Heart left ventricle (tissue), 16 donors: ENCODE results near the gene B3GAT1. TPM values are rescaled to one million over a fixed set of nuclear protein-coding genes. Genes with fewer than 3 reads are reported as not detected.

Experiments used
- ATAC-seq, 4 donors: fragments of 200-7000 bp; cut with Tn5 transposase; one replicate each; pipeline ENCODE4 v1.9.1; 2020 to 2022; ENCODE audit warnings: moderate library complexity in 4 of 4, mild to moderate bottlenecking in 3 of 4, moderate number of reproducible peaks in 1 of 4
- DNase-seq, 5 donors: peaks; one replicate each; pipeline ENCODE4 v3.0.0-alpha.2; 2020
- H3K27ac ChIP-seq, 12 donors: fragments of 200-600 bp; sonication (generic) in 4 of 12; one replicate each; pipeline versions ENCODE4 v1.5.0 to v1.8.0; 2016 to 2022; ENCODE audit warnings: mild to moderate bottlenecking in 2 of 12
- H3K27me3 ChIP-seq, 9 donors: fragments of 200-600 bp; sonication (generic) in 2 of 9; one replicate each; pipeline versions ENCODE4 v1.5.1 to v1.8.0; 2016 to 2022; ENCODE audit warnings: mild to moderate bottlenecking in 3 of 9
- H3K36me3 ChIP-seq, 9 donors: fragments of 200-600 bp; sonication (generic) in 2 of 9; one replicate each; pipeline versions ENCODE4 v1.5.0 to v1.8.0; 2018 to 2022; ENCODE audit warnings: mild to moderate bottlenecking in 2 of 9
- H3K4me1 ChIP-seq, 12 donors: fragments of 200-600 bp; sonication (generic) in 4 of 12; one replicate each; pipeline versions ENCODE4 v1.5.0 to v1.8.0; 2016 to 2022; ENCODE audit warnings: mild to moderate bottlenecking in 3 of 12
- H3K4me3 ChIP-seq, 12 donors: fragments of 200-600 bp; sonication (generic) in 4 of 12; one replicate each; pipeline versions ENCODE4 v1.5.0 to v1.8.0; 2017 to 2022; ENCODE audit warnings: mild to moderate bottlenecking in 9 of 12, moderate library complexity in 4 of 12
- H3K9me3 ChIP-seq, 12 donors: fragments of 200-600 bp; sonication (generic) in 4 of 12; one replicate each; pipeline versions ENCODE4 v1.5.0 to v1.8.0; 2016 to 2022; ENCODE audit warnings: mild to moderate bottlenecking in 1 of 12
- POLR2A ChIP-seq, 2 donors: fragments of 450-650 bp; IDR thresholded peaks; one replicate each; pipeline ENCODE4 v1.6.1; 2017; ENCODE audit warnings: antibody characterized with exemption in 2 of 2, mild to moderate bottlenecking in 2 of 2, moderate library complexity in 2 of 2
- WGBS, 4 donors: extraction: QIAGEN DNeasy Blood & Tissue Kit in 2 of 4; methylation state at CpG; one replicate each; pipeline versions ENCODE4 v1.1.5 to v1.1.7; 2013 to 2018; 5-methylcytosine and 5-hydroxymethylcytosine counted together
- intact Hi-C, 10 donors: fragments of 100-400 bp; cut with DNase I; formaldehyde crosslinking; loops; one replicate each; pipeline versions ENCODE4 v1.11.1 to v1.14.2; 2022
- polyA plus RNA-seq, 2 donors: library from polyadenylated mRNA; stranded (reverse); fragments of 200-250 nt; gene quantifications; one replicate each; pipeline ENCODE4 v1.2.3, GENCODE V29; 2013
- total RNA-seq, 9 donors: library from RNA; depleted of rRNA in 2 of 9; stranded (reverse); fragments of >200 nt in 2 of 9; fragmentation: NEBNext Ultra II Directional in 3 of 9; extraction: Animal tissue kit (Norgen Biotek cat#: 25700) in 3 of 9; gene quantifications; one replicate each; pipeline versions ENCODE4 v1.1.0 to v1.2.4, GENCODE V29; 2016 to 2023
- TF ChIP-seq, protein P1 (sequence below), 12 donors: fragments of 200-600 bp; sonication (generic) in 4 of 12; IDR thresholded peaks; one replicate each; pipeline versions ENCODE4 v1.5.0 to v1.8.0; 2018 to 2022; ENCODE audit warnings: antibody characterized with exemption in 12 of 12, mild to moderate bottlenecking in 5 of 12
- donor health status: ischemic (EF 13 %, LVEDD 7.1; RV severe dilation, severe dysfunction).
- donor health status: healthy with polysubstance abuse.
- donor health status: DM: no; HTN: yes; CAD: no.
- donor health status: DM: no; HTN: no; CAD: no.
- donor health status: ischemic (EF 25% LVEDD 6.9; RV normal size, moderate dysfunction).
- donor health status: ischemic (EF 25% LVEDD 5.7; RV mildly dilated, moderate dysfunction).
- donor health status: healthy.
- donor health status: DM: yes; HTN: yes; CAD: no.
- donor health status: ischemic (EF 35%, LVEDD 5.7; RV mildly dilated, moderate dysfunction).
- donor health status: nonischemic (EF 11% LVEDD 7.7; RV severe dilation, severe dysfunction).
- donor health status: DM: yes; HTN: yes; CAD: no.
- donor health status: PGD.
- donor health status: ischemic (EF 29% LVEDD 5.4; RV normal size, mild dysfunction).
- donor health status: nonischemic (EF 23%, LVEDD 6.1; RV moderate dilation, normal function).

The B3GAT1 gene
- total and polyA plus RNA-seq, 11 donors = 0.04 to 0.64 (median 0.09) TPM; not detected in 4

DNA sequence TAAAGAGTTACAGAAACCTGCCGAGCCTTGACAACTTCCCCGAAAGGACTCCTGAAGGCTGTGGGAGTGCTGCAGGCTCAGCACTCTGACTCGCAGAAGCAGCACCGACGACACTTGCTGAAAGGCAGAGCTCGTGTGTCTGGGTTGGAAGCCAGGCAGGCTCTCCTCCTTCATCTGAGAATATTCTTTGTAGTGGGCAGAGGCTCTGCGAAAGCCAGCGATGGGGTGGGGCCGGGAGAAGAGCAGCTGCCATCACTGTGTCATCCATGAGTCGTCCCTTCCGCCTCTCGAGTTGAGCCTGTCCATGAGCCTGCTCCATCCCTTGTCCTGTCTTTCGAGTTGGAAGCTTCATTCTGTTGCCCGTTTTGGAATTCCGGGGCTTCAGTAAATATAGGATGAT lies 68.4 kb downstream of the B3GAT1 start:
- WGBS, 4 donors = 67 to 75% (median 73%) methylated on average over 14 to 15 of the region's 15 CpGs
- Histone ChIP-seq H3K36me3 (no peaks in the 10 kb centered on the region), H3K4me3 (no peak overlapping the region), H3K27ac (no peak overlapping the region), H3K9me3 (no peaks in the 10 kb centered on the region), H3K27me3 (peaks cover 0 to 22% (median 0%) of the 10 kb centered on the region in 9 donors), H3K4me1 (no peaks in the 10 kb centered on the region)
- no peak for ATAC-seq
- no peak for DNase-seq
- TF ChIP-seq, protein P1, sequence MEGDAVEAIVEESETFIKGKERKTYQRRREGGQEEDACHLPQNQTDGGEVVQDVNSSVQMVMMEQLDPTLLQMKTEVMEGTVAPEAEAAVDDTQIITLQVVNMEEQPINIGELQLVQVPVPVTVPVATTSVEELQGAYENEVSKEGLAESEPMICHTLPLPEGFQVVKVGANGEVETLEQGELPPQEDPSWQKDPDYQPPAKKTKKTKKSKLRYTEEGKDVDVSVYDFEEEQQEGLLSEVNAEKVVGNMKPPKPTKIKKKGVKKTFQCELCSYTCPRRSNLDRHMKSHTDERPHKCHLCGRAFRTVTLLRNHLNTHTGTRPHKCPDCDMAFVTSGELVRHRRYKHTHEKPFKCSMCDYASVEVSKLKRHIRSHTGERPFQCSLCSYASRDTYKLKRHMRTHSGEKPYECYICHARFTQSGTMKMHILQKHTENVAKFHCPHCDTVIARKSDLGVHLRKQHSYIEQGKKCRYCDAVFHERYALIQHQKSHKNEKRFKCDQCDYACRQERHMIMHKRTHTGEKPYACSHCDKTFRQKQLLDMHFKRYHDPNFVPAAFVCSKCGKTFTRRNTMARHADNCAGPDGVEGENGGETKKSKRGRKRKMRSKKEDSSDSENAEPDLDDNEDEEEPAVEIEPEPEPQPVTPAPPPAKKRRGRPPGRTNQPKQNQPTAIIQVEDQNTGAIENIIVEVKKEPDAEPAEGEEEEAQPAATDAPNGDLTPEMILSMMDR (IDR thresholded peaks at IDR 0.05) = no peak
- TF ChIP-seq POLR2A (IDR thresholded peaks at IDR 0.05) = no peak
- intact Hi-C loops = loop anchor here in 2 of 10 donors (1.0 to 2.0 kb wide), 2 partner anchors 61 kb away; no protein-coding TSS in a partner anchor

DNA sequence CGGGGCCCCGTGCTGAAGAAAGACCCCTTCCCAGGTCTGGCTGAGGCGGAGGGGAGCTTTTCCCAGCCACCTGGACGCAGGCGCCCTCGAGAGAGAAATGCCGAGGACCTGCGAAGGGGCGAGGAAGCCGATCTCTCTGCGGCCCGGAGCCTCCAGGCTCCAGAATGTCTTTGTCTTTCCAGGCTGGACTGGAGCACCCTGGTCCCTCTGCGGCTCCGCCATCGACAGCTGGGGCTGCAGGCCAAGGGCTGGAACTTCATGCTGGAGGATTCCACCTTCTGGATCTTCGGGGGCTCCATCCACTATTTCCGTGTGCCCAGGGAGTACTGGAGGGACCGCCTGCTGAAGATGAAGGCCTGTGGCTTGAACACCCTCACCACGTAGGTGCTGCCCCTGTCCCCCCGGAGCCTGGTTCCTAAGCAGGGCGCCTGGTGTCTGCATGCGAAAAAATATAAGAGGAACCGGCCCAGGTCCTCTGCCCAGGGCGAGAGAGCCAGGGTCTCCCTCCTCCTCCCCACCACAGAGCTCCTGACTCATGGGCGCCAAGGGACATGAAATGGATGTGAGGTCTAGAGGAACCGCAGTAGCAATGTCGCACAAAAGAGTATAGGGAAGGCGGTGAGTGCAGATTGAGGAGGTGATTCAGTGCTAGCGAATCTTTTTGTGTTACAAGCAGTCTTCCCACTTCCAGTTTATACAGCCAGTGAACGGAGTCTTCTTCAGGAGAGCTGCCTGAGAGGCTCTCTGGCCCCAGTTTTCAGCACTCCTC lies 69.3 kb downstream of the B3GAT1 start:
- no peak for ATAC-seq
- H3K36me3 ChIP-seq = no peaks in the 10 kb centered on the region
- TF ChIP-seq, protein P1 (IDR thresholded peaks at IDR 0.05) = no peak
- no peak for TF ChIP-seq POLR2A (IDR thresholded peaks at IDR 0.05)
- no peak overlapping the region for H3K27ac ChIP-seq
- intact Hi-C loops = no loop called here
- WGBS, 4 donors = 78 to 88% (median 85%) methylated on average over 25 to 30 of the region's 30 CpGs
- DNase-seq = no peak
- no peaks in the 10 kb centered on the region for H3K4me1 ChIP-seq
- no peaks in the 10 kb centered on the region for H3K9me3 ChIP-seq
- no peak overlapping the region for H3K4me3 ChIP-seq
- peaks cover 0 to 17% (median 0%) of the 10 kb centered on the region in 9 donors for H3K27me3 ChIP-seq

DNA sequence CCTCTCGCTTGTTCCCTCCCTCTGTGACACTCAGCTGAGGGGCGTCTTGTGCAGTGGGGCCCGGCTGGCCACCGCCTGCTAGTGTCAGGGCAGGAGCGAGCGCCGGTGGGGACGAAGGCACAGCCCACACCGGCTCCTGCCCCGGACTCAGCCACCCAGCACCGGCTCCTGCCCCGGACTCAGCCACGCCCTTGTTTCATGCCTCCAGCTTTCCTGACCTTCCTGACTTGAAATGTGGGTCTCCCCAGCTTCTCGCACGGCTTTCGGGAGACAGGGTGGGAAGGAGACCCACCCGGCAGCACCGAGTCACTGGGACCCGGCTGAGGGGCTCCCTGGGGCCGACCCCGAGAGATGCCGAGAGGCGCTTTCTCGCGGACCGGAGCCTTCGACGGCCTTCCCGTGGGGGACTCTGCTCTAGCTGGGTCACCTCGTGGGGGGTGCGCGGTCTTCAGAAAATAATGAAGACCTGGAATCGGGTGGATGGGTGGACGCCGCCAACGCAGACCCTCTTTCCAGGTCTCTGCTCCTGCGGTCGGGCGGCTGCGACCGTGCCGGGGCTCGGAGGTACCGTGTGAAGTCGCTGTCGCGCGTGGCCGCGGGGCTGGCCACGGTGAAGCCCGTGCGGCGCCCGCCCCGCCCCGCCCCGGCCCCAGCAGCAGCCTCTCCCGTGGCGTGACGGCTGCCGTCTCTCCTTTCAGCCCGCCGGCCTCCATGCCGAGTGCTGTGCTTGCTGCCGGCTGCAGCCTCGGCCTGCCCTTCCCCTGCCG lies 70.1 kb downstream of the B3GAT1 start:
- no peak for DNase-seq
- intact Hi-C loops = no loop called here
- 79 to 88% (median 83%) methylated on average over 42 to 68 of the region's 68 CpGs for WGBS, 4 donors
- H3K36me3 ChIP-seq = no peaks in the 10 kb centered on the region
- H3K4me3 ChIP-seq = no peak overlapping the region
- TF ChIP-seq, protein P1 (IDR thresholded peaks at IDR 0.05) = no peak
- TF ChIP-seq POLR2A (IDR thresholded peaks at IDR 0.05) = no peak
- peaks cover 0 to 17% (median 0%) of the 10 kb centered on the region in 9 donors for H3K27me3 ChIP-seq
- ATAC-seq = no peak
- H3K27ac ChIP-seq = no peak overlapping the region
- H3K9me3 ChIP-seq = no peaks in the 10 kb centered on the region
- no peaks in the 10 kb centered on the region for H3K4me1 ChIP-seq

DNA sequence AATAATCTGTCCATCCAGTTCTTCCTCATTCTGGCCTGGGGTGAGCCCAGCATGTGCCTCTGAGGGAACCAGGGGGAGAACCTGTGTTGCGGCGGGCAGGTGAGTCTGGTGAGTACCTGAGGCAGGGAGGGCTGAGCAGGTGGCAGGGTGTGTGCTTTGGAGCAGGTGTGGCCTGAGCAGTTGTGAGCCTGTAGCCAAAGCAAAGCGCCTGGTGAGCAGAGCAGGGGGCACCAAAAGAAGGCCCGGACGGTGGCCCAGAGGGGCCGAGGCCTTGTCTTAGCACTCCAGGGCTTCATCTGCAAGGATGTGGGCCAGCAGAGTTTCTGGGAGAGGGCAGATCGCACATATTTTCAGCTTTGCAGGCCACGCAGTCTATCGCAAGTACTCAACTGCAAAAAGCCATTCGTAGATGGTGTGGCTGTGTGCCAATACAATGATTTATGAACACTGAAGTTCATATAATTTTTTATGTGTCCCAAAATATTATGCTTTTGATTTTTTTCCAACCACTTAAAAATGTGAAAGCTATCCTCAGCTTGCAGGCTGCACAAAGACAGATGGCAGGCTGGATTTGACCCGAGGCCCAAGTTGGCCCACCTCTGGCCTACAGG lies 71.6 kb downstream of the B3GAT1 start:
- no peak for DNase-seq
- no peak overlapping the region for H3K4me3 ChIP-seq
- no peak for ATAC-seq
- intact Hi-C loops = no loop called here
- H3K36me3 ChIP-seq = no peaks in the 10 kb centered on the region
- H3K4me1 ChIP-seq = no peaks in the 10 kb centered on the region
- TF ChIP-seq POLR2A (IDR thresholded peaks at IDR 0.05) = no peak
- TF ChIP-seq, protein P1 (IDR thresholded peaks at IDR 0.05) = no peak
- 85 to 93% (median 90%) methylated on average over 10 to 11 of the region's 11 CpGs for WGBS, 4 donors
- H3K9me3 ChIP-seq = no peaks in the 10 kb centered on the region
- H3K27me3 ChIP-seq = peaks cover 0 to 17% (median 0%) of the 10 kb centered on the region in 9 donors
- H3K27ac ChIP-seq = no peak overlapping the region
